Neural progenitor cell (in vitro differentiated cells): Measurements from ENCODE around the gene BANF1. TPM values are rescaled to one million over a fixed set of nuclear protein-coding genes. Genes with fewer than 3 reads are reported as not detected.

Source experiments
- DNase-seq: peaks from one replicate; pipeline ENCODE4 v3.0.0-alpha.2; 2016; ENCODE audit warnings: low spot score
- H2AFZ ChIP-seq: fragments of 200-600 bp; sonication (generic); replicated peaks from 2 replicates; pipeline ENCODE4 v1.6.1; 2016; ENCODE audit warnings: antibody characterized with exemption
- H3F3A ChIP-seq: fragments of 200-600 bp; sonication (generic); 2 replicates; pipeline ENCODE4 v1.6.1; 2016; ENCODE audit warnings: antibody characterized with exemption, low read depth
- H3K27ac ChIP-seq: fragments of 200-600 bp; sonication (generic); 2 replicates; pipeline ENCODE4 v1.5.1; 2016; ENCODE audit warnings: mild to moderate bottlenecking
- H3K27me3 ChIP-seq: fragments of 200-600 bp; sonication (generic); 2 replicates; pipeline ENCODE4 v1.6.1; 2016; ENCODE audit warnings: mild to moderate bottlenecking, moderate library complexity
- H3K36me3 ChIP-seq: fragments of 200-600 bp; sonication (generic); 2 replicates; pipeline ENCODE4 v1.5.1; 2016
- H3K4me1 ChIP-seq: fragments of 200-600 bp; sonication (generic); 2 replicates; pipeline ENCODE4 v1.6.1; 2016; ENCODE audit warnings: mixed run types
- H3K4me2 ChIP-seq: fragments of 200-600 bp; sonication (generic); 2 replicates; pipeline ENCODE4 v1.6.1; 2016
- H3K4me3 ChIP-seq: fragments of 200-600 bp; sonication (generic); 2 replicates; pipeline ENCODE4 v1.5.1; 2016
- H3K79me2 ChIP-seq: fragments of 200-600 bp; sonication (generic); 2 replicates; pipeline ENCODE4 v1.6.1; 2016; ENCODE audit warnings: low read depth
- H3K9ac ChIP-seq: fragments of 200-600 bp; sonication (generic); 2 replicates; pipeline ENCODE4 v1.6.1; 2016
- H3K9me3 ChIP-seq: fragments of 200-600 bp; sonication (generic); 2 replicates; pipeline ENCODE4 v1.5.1; 2016; ENCODE audit warnings: low read depth
- H4K20me1 ChIP-seq: fragments of 200-600 bp; sonication (generic); 2 replicates; pipeline ENCODE4 v1.6.1; 2016; ENCODE audit warnings: low read depth
- H3K27ac Mint-ChIP-seq: 3 replicates; pipeline ENCODE4 v1.8.0; 2021; ENCODE audit warnings: mixed read lengths
- H3K27me3 Mint-ChIP-seq: 2 replicates; pipeline ENCODE4 v1.8.0; 2022; ENCODE audit warnings: low read depth, mild to moderate bottlenecking, inconsistent platforms, moderate library complexity, mixed read lengths; ENCODE audit not compliant: insufficient read depth
- H3K36me3 Mint-ChIP-seq: 3 replicates; pipeline ENCODE4 v1.8.0; 2021; ENCODE audit warnings: mixed read lengths
- H3K4me1 Mint-ChIP-seq: 3 replicates; pipeline ENCODE4 v1.8.0; 2021; ENCODE audit warnings: mixed read lengths
- H3K4me3 Mint-ChIP-seq: 3 replicates; pipeline ENCODE4 v1.8.0; 2021; ENCODE audit warnings: mild to moderate bottlenecking, moderate library complexity, mixed read lengths
- H3K9me3 Mint-ChIP-seq: 3 replicates; pipeline ENCODE4 v1.8.0; 2020; ENCODE audit warnings: mixed read lengths
- EZH2 ChIP-seq: fragments of 200-600 bp; sonication (generic); IDR thresholded peaks from 2 replicates; pipeline ENCODE4 v1.6.1; 2017; ENCODE audit warnings: antibody characterized with exemption, mild to moderate bottlenecking, moderate library complexity
- EZH2phosphoT487 ChIP-seq: fragments of 200-600 bp; sonication (generic); IDR thresholded peaks from 2 replicates; pipeline ENCODE4 v1.6.1; 2017; ENCODE audit warnings: antibody characterized with exemption
- total RNA-seq: library from RNA; depleted of rRNA; stranded (reverse); fragments of >200 nt; gene quantifications from 2 replicates; pipeline ENCODE4 v1.2.3, GENCODE V29; 2015; ENCODE audit warnings: low replicate concordance
- TF ChIP-seq, protein P1 (sequence below): fragments of 200-600 bp; sonication (generic); IDR thresholded peaks from 2 replicates; pipeline ENCODE4 v1.5.1; 2017; ENCODE audit warnings: antibody characterized with exemption, mild to moderate bottlenecking

The BANF1 gene
- total RNA-seq, 1 donor from 2014 or later: 39.8 TPM

GRCh38 chr11:65988791-65989592 lies 13.3 kb upstream of the BANF1 start:
- H3K27me3 Mint-ChIP-seq: no peaks in the 10 kb centered on the region
- peak; percentile 94 for DNase-seq
- Histone ChIP-seq H4K20me1 (no peaks in the 10 kb centered on the region), H3K79me2 (no peaks in the 10 kb centered on the region), H2AFZ (peak overlapping the region; percentile 76), H3K9me3 (no peaks in the 10 kb centered on the region), H3K27ac (no peak overlapping the region), H3K27me3 (no peaks in the 10 kb centered on the region), H3K4me2 (no peak overlapping the region), H3K36me3 (no peaks in the 10 kb centered on the region), H3K9ac (no peak overlapping the region), H3K4me1 (no peaks in the 10 kb centered on the region), H3K4me3 (no peak overlapping the region), H3F3A (peaks cover 10% of the 10 kb centered on the region)
- peak overlapping the region; percentile 88 for H3K27ac Mint-ChIP-seq
- H3K36me3 Mint-ChIP-seq: peaks cover 2% of the 10 kb centered on the region
- peak overlapping the region; percentile 9 for H3K4me3 Mint-ChIP-seq
- peaks cover 2% of the 10 kb centered on the region for H3K4me1 Mint-ChIP-seq
- TF ChIP-seq, protein P1, sequence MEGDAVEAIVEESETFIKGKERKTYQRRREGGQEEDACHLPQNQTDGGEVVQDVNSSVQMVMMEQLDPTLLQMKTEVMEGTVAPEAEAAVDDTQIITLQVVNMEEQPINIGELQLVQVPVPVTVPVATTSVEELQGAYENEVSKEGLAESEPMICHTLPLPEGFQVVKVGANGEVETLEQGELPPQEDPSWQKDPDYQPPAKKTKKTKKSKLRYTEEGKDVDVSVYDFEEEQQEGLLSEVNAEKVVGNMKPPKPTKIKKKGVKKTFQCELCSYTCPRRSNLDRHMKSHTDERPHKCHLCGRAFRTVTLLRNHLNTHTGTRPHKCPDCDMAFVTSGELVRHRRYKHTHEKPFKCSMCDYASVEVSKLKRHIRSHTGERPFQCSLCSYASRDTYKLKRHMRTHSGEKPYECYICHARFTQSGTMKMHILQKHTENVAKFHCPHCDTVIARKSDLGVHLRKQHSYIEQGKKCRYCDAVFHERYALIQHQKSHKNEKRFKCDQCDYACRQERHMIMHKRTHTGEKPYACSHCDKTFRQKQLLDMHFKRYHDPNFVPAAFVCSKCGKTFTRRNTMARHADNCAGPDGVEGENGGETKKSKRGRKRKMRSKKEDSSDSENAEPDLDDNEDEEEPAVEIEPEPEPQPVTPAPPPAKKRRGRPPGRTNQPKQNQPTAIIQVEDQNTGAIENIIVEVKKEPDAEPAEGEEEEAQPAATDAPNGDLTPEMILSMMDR: peak; percentile 99
- no peak for TF ChIP-seq EZH2
- no peaks in the 10 kb centered on the region for H3K9me3 Mint-ChIP-seq

DNA sequence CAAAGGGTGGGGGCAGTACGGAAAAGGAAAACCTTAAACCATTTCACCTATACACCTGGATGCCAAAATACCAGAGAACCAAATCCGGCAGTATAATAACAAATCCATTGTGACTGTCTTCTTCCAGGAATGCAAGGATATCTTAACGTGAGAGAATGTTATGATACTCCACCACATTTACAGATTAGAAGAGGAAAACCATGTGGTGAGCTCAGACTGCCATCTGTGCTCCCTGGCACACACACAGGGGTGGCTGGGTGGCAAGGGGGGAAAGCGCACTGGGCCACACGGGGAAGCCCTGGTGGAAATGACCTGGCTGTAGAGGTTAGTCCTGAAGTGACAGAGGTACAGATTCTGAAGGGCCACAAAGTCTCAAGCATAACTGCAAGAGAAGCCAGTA lies 10.2 kb upstream of the BANF1 start:
- H3K4me3 Mint-ChIP-seq: no peak overlapping the region
- TF ChIP-seq EZH2phosphoT487: no peak
- TF ChIP-seq, protein P1: no peak
- TF ChIP-seq EZH2: no peak
- Histone ChIP-seq H2AFZ (no peak overlapping the region), H3F3A (peaks cover 15% of the 10 kb centered on the region), H3K36me3 (no peaks in the 10 kb centered on the region), H4K20me1 (no peaks in the 10 kb centered on the region), H3K27me3 (no peaks in the 10 kb centered on the region), H3K4me2 (no peak overlapping the region), H3K9ac (no peak overlapping the region), H3K79me2 (no peaks in the 10 kb centered on the region), H3K9me3 (no peaks in the 10 kb centered on the region), H3K4me1 (no peaks in the 10 kb centered on the region), H3K4me3 (no peak overlapping the region), H3K27ac (no peak overlapping the region)
- H3K36me3 Mint-ChIP-seq: peaks cover 8% of the 10 kb centered on the region
- no peak for DNase-seq
- H3K9me3 Mint-ChIP-seq: no peaks in the 10 kb centered on the region
- no peak overlapping the region for H3K27ac Mint-ChIP-seq
- peaks cover 2% of the 10 kb centered on the region for H3K4me1 Mint-ChIP-seq
- no peaks in the 10 kb centered on the region for H3K27me3 Mint-ChIP-seq

DNA sequence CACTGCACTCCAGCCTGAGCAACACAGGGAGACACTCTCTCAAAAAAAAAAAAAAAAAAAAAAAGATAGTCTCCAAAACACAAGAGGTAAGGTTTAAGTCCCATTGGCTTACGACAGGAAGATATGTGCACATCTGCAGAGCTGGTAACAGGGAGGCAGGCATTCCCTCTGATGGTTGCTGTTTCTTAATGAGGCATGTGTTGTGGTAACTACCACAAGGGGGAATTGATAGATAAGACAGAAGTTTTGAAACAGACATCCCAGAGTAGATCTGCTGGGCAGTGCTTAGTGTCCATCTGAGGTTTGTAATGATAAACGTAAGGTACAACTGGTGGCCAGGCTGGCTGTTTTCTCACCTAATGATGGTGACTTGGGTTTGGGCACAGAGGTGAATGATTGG lies 5.0 kb upstream of the BANF1 start:
- Histone ChIP-seq H3K27me3 (no peaks in the 10 kb centered on the region), H3K79me2 (peaks cover 22% of the 10 kb centered on the region), H2AFZ (no peak overlapping the region), H3K9ac (no peak overlapping the region), H3K27ac (no peak overlapping the region), H3K36me3 (peaks cover 4% of the 10 kb centered on the region), H3F3A (peaks cover 14% of the 10 kb centered on the region), H4K20me1 (no peaks in the 10 kb centered on the region), H3K4me1 (peaks cover 3% of the 10 kb centered on the region), H3K4me3 (no peak overlapping the region), H3K9me3 (no peaks in the 10 kb centered on the region), H3K4me2 (no peak overlapping the region)
- Mint-ChIP-seq H3K4me1 (peaks cover 15% of the 10 kb centered on the region), H3K9me3 (no peaks in the 10 kb centered on the region), H3K27ac (no peak overlapping the region), H3K36me3 (peaks cover 25% of the 10 kb centered on the region), H3K27me3 (peaks cover 4% of the 10 kb centered on the region), H3K4me3 (peak overlapping the region; percentile 3)
- no peak for DNase-seq
- TF ChIP-seq EZH2 (no peak), EZH2phosphoT487 (no peak)
- TF ChIP-seq, protein P1: no peak
